Hepatocyte (in vitro differentiated cells): Measurements from ENCODE around the gene APPBP2. TPM values are rescaled to one million over a fixed set of nuclear protein-coding genes. Genes with fewer than 3 reads are reported as not detected.

Experiments used
- DNase-seq: peaks from one replicate; pipeline ENCODE4 v3.0.0-alpha.2; 2016; ENCODE audit warnings: low spot score
- H2AFZ ChIP-seq: fragments of 200-600 bp; sonication (generic); 2 replicates; pipeline ENCODE4 v1.6.0; 2016; ENCODE audit warnings: antibody characterized with exemption, mild to moderate bottlenecking
- H3K27ac ChIP-seq: fragments of 200-600 bp; sonication (generic); 2 replicates; pipeline ENCODE4 v1.5.1; 2016; ENCODE audit warnings: mild to moderate bottlenecking
- H3K27me3 ChIP-seq: fragments of 200-600 bp; sonication (generic); 2 replicates; pipeline ENCODE4 v1.6.1; 2016
- H3K36me3 ChIP-seq: fragments of 200-600 bp; sonication (generic); replicated peaks from 2 replicates; pipeline ENCODE4 v1.5.1; 2016; ENCODE audit warnings: low read depth; ENCODE audit not compliant: insufficient read depth
- H3K4me1 ChIP-seq: fragments of 200-600 bp; sonication (generic); 2 replicates; pipeline ENCODE4 v1.5.1; 2016; ENCODE audit warnings: mild to moderate bottlenecking, moderate library complexity; ENCODE audit not compliant: insufficient read depth
- H3K4me2 ChIP-seq: fragments of 200-600 bp; sonication (generic); 2 replicates; pipeline ENCODE4 v1.6.0; 2016
- H3K4me3 ChIP-seq: fragments of 200-600 bp; sonication (generic); 2 replicates; pipeline ENCODE4 v1.5.1; 2016; ENCODE audit warnings: mild to moderate bottlenecking
- H3K79me2 ChIP-seq: fragments of 200-600 bp; sonication (generic); 2 replicates; pipeline ENCODE4 v1.6.0; 2017; ENCODE audit warnings: mild to moderate bottlenecking
- H3K9me2 ChIP-seq: fragments of 200-600 bp; sonication (generic); replicated peaks from 2 replicates; pipeline ENCODE4 v1.6.0; 2017; ENCODE audit warnings: mild to moderate bottlenecking; ENCODE audit not compliant: insufficient read depth
- H3K9me3 ChIP-seq: fragments of 200-600 bp; sonication (generic); 2 replicates; pipeline ENCODE4 v1.5.1; 2016; ENCODE audit warnings: low read depth, mild to moderate bottlenecking
- H4K20me1 ChIP-seq: fragments of 200-600 bp; sonication (generic); 2 replicates; pipeline ENCODE4 v1.6.0; 2016; ENCODE audit warnings: mild to moderate bottlenecking; ENCODE audit not compliant: insufficient read depth, poor library complexity, severe bottlenecking
- EZH2 ChIP-seq: fragments of 200-600 bp; sonication (generic); IDR thresholded peaks from 2 replicates; pipeline ENCODE4 v1.6.1; 2016; ENCODE audit warnings: antibody characterized with exemption, mild to moderate bottlenecking, borderline replicate concordance
- EZH2phosphoT487 ChIP-seq: fragments of 200-600 bp; sonication (generic); IDR thresholded peaks from one replicate; pipeline ENCODE4 v1.6.1; 2018; ENCODE audit warnings: antibody characterized with exemption, mild to moderate bottlenecking, low read depth, moderate library complexity; ENCODE audit not compliant: unreplicated experiment, severe bottlenecking
- WGBS: methylation state at CpG from one replicate; pipeline ENCODE4 v1.1.6; 2016; ENCODE audit warnings: low lambda C conversion rate; ENCODE audit errors: missing lambda C conversion rate; 5-methylcytosine and 5-hydroxymethylcytosine counted together
- polyA plus RNA-seq: library from polyadenylated mRNA; unstranded; fragments of >200 nt; fragmentation: Nextera tagmentation; extraction: Ambion mirVana; gene quantifications from 2 replicates; pipeline ENCODE4 v1.2.1, GENCODE V29; 2016
- total RNA-seq: library from RNA; depleted of rRNA; stranded (reverse); fragments of >200 nt; gene quantifications from 2 replicates; pipeline ENCODE4 v1.2.3, GENCODE V29; 2014
- TF ChIP-seq, protein P1 (sequence below): fragments of 200-600 bp; sonication (generic); IDR thresholded peaks from 2 replicates; pipeline ENCODE4 v1.5.1; 2016; ENCODE audit warnings: antibody characterized with exemption, mild to moderate bottlenecking; ENCODE audit not compliant: poor library complexity

The APPBP2 gene
- total and polyA plus RNA-seq, 2 experiments from 2014 or later, result 37.2 to 42.0 TPM

DNA sequence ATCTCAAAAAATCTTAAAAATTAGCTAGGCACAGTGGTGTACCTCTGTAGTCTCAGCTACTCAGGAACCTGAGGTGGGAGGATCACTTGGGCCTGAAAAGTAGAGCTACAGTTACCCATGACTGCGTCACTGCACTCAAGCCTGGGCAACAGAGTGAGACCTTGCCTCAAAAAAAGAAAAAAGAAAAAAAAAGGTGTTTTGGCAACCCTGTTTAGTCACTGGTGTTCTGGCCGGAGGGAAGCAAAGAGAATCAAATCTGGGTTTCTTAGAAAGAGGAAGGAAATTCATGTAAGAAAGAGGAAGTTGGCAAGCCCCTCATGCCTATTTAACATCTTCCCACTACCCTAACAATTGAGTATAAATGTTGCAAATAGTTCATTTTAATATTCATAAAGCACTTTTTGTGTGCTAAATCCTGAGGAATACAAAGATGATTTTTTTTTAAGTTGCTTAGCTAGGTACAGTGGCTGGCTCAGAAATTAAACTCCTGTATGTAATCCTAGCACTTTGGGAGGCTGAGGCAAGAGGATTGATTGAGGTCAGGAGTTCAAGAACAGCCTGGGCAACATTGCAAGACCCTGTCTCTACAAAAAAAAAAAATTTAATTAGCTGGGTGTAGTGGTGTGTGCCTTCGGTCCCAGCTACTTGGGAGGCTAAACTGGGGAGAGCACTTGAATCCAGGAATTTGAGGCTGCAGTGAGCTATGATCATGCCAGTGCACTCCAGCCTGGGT lies 127.6 kb downstream of the APPBP2 start:
- Histone ChIP-seq H3K36me3 (no peaks in the 10 kb centered on the region), H2AFZ (no peak overlapping the region)

DNA sequence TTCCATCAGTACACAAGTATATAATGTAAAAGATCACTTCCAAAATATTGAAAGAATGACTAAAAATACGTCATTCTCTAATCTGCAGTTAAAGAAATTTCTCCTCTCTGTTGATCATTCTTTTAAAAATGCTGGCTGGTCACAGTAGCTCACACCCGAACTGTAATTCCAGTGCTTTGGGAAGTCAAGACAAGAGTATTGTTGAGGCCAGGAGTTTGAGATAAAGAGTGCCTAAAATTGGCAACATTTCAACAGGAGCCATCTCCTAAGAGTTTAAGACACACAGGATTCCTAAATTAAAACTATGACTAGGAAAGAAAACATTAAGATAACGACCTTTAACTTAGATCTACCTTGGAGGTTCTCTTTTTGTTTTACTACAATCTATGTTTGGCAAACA lies 129.6 kb downstream of the APPBP2 start:
- TF ChIP-seq EZH2 (no peak), EZH2phosphoT487 (no peak)
- TF ChIP-seq, protein P1, sequence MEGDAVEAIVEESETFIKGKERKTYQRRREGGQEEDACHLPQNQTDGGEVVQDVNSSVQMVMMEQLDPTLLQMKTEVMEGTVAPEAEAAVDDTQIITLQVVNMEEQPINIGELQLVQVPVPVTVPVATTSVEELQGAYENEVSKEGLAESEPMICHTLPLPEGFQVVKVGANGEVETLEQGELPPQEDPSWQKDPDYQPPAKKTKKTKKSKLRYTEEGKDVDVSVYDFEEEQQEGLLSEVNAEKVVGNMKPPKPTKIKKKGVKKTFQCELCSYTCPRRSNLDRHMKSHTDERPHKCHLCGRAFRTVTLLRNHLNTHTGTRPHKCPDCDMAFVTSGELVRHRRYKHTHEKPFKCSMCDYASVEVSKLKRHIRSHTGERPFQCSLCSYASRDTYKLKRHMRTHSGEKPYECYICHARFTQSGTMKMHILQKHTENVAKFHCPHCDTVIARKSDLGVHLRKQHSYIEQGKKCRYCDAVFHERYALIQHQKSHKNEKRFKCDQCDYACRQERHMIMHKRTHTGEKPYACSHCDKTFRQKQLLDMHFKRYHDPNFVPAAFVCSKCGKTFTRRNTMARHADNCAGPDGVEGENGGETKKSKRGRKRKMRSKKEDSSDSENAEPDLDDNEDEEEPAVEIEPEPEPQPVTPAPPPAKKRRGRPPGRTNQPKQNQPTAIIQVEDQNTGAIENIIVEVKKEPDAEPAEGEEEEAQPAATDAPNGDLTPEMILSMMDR, result no peak

More for the DNA sequence above, 127.6 kb downstream of the APPBP2 start:
- Histone ChIP-seq H3K4me3 (no peak overlapping the region), H3K9me2 (no peaks in the 10 kb centered on the region), H3K4me2 (no peak overlapping the region), H3K27me3 (no peaks in the 10 kb centered on the region), H3K79me2 (no peaks in the 10 kb centered on the region), H4K20me1 (no peaks in the 10 kb centered on the region), H3K9me3 (no peaks in the 10 kb centered on the region), H3K27ac (no peak overlapping the region), H3K4me1 (no peaks in the 10 kb centered on the region)
- no peak for DNase-seq
- TF ChIP-seq EZH2, result no peak
- TF ChIP-seq, protein P1, result no peak
- WGBS, result 90% methylated on average over 3 of the region's 3 CpGs

DNA sequence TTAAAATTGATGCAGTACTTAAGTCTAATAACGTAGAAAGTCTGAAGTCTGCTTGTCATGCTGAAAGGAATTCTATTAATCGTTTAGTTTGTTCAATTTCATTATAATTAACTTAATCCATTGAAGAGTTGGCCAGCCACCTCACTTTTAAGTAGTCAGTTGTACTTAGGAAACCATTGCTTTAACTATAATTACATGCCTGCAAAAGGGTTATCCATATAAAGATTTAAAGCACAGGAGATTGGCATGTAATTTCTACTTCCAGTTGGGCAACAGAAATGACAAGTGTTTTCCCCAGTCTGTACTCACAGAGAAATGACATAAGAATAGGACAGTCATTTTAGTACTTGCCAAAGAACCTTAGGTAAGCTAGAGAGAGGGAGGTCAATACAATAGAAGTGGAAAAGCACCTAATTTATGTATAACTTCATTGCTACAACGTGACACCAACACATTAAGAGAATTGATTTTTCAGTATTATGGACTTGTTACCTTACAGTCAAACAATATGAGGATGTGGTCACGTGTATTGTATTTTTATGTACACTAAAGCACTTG lies 130.5 kb downstream of the APPBP2 start:
- Histone ChIP-seq H3K27me3 (no peaks in the 10 kb centered on the region), H3K79me2 (peaks cover 7% of the 10 kb centered on the region), H3K4me3 (no peak overlapping the region), H3K4me2 (no peak overlapping the region), H2AFZ (no peak overlapping the region), H3K36me3 (no peaks in the 10 kb centered on the region), H3K9me3 (no peaks in the 10 kb centered on the region), H3K4me1 (peaks cover 2% of the 10 kb centered on the region), H3K27ac (no peak overlapping the region), H3K9me2 (no peaks in the 10 kb centered on the region), H4K20me1 (no peaks in the 10 kb centered on the region)
- WGBS, result 87% methylated on average over 4 of the region's 4 CpGs
- TF ChIP-seq EZH2phosphoT487, result no peak
- TF ChIP-seq, protein P1, result no peak
- TF ChIP-seq EZH2, result no peak
- DNase-seq, result no peak

More for the DNA sequence above, 129.6 kb downstream of the APPBP2 start:
- no peaks in the 10 kb centered on the region for H3K4me1 ChIP-seq
- no peaks in the 10 kb centered on the region for H3K27me3 ChIP-seq
- H3K9me2 ChIP-seq, result no peaks in the 10 kb centered on the region
- no peak for DNase-seq
- no peaks in the 10 kb centered on the region for H3K36me3 ChIP-seq
- no peak overlapping the region for H3K4me3 ChIP-seq
- no peaks in the 10 kb centered on the region for H3K9me3 ChIP-seq
- no peak overlapping the region for H2AFZ ChIP-seq
- H4K20me1 ChIP-seq, result no peaks in the 10 kb centered on the region
- no peak overlapping the region for H3K4me2 ChIP-seq
- no peaks in the 10 kb centered on the region for H3K79me2 ChIP-seq
- no peak overlapping the region for H3K27ac ChIP-seq
- WGBS, result 63% methylated on average over 3 of the region's 3 CpGs
